ENCODE results near the gene BLMH.

Gene BLMH

GRCh38 chr17:30200106-30200505 lies 91.6 kb downstream of the BLMH start:
- Histone ChIP-seq H3K27ac (no peak overlapping the region), H3K9me3 (no peaks in the 10 kb centered on the region), H3K36me3 (no peaks in the 10 kb centered on the region), H3K4me1 (no peaks in the 10 kb centered on the region), H3K27me3 (peaks cover 0 to 3% of the 10 kb centered on the region in 2 donors), H3K4me3 (no peak overlapping the region)
- DNase-seq, result no peak
- intact Hi-C loops (cut with DNase I; ENCODE audit: low total_unique reads), result no loop called here
- TF ChIP-seq, protein P1, sequence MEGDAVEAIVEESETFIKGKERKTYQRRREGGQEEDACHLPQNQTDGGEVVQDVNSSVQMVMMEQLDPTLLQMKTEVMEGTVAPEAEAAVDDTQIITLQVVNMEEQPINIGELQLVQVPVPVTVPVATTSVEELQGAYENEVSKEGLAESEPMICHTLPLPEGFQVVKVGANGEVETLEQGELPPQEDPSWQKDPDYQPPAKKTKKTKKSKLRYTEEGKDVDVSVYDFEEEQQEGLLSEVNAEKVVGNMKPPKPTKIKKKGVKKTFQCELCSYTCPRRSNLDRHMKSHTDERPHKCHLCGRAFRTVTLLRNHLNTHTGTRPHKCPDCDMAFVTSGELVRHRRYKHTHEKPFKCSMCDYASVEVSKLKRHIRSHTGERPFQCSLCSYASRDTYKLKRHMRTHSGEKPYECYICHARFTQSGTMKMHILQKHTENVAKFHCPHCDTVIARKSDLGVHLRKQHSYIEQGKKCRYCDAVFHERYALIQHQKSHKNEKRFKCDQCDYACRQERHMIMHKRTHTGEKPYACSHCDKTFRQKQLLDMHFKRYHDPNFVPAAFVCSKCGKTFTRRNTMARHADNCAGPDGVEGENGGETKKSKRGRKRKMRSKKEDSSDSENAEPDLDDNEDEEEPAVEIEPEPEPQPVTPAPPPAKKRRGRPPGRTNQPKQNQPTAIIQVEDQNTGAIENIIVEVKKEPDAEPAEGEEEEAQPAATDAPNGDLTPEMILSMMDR (IDR thresholded peaks at IDR 0.05), result no peak

GRCh38 chr17:30199600-30199999 lies 92.1 kb downstream of the BLMH start:
- TF ChIP-seq, protein P1 (IDR thresholded peaks at IDR 0.05), result no peak
- H3K4me1 ChIP-seq, result no peaks in the 10 kb centered on the region
- no peak overlapping the region for H3K4me3 ChIP-seq
- H3K27me3 ChIP-seq, result peaks cover 0 to 3% of the 10 kb centered on the region in 2 donors
- intact Hi-C loops (cut with DNase I; ENCODE audit: low total_unique reads), result no loop called here
- no peak overlapping the region for H3K27ac ChIP-seq
- no peaks in the 10 kb centered on the region for H3K9me3 ChIP-seq
- no peaks in the 10 kb centered on the region for H3K36me3 ChIP-seq
- DNase-seq, result no peak

Measured in tibial artery (tissue), 4 donors.